ENCODE measurements around the gene NGDN. TPM values are rescaled to one million over a fixed set of nuclear protein-coding genes. Genes with fewer than 3 reads are reported as not detected.

NGDN gene
- total RNA-seq, 1 donor from 2014 or later: 47.1 TPM

- Histone ChIP-seq H3K9me3 (no peaks in the 10 kb centered on the region), H3K4me3 (no peak overlapping the region), H3K36me3 (no peaks in the 10 kb centered on the region), H3K27me3 (no peaks in the 10 kb centered on the region), H3K4me1 (no peaks in the 10 kb centered on the region), H3K27ac (no peak overlapping the region)
- no peak for DNase-seq (ENCODE audit: extremely low spot score in 2 of 2)
- intact Hi-C loops (cut with DNase I): no loop called here
- TF ChIP-seq CTCF (IDR thresholded peaks at IDR 0.05): no peak
- TF ChIP-seq POLR2AphosphoS5 (IDR thresholded peaks at IDR 0.05; ENCODE audit: insufficient read depth in 1 of 2, low read depth in 1 of 2): no peak
- no peak for TF ChIP-seq POLR2A (IDR thresholded peaks at IDR 0.05)
These were observed 28.4 kb upstream of the NGDN start for GRCh38 chr14:23441076-23441475.

GRCh38 chr14:23442721-23443356, 26.7 kb upstream of the NGDN start:
- H3K27ac ChIP-seq: no peak overlapping the region
- TF ChIP-seq POLR2AphosphoS5 (IDR thresholded peaks at IDR 0.05; ENCODE audit: insufficient read depth in 1 of 2, low read depth in 1 of 2) (no peak), POLR2A (IDR thresholded peaks at IDR 0.05) (no peak), CTCF (IDR thresholded peaks at IDR 0.05) (no peak)
- intact Hi-C loops (cut with DNase I): no loop called here

GRCh38 chr14:23443411-23443812, 26.1 kb upstream of the NGDN start:
- Histone ChIP-seq H3K27ac (no peak overlapping the region), H3K4me1 (peaks cover 5% of the 10 kb centered on the region), H3K27me3 (no peaks in the 10 kb centered on the region), H3K36me3 (no peaks in the 10 kb centered on the region), H3K4me3 (no peak overlapping the region), H3K9me3 (no peaks in the 10 kb centered on the region)
- no peak for TF ChIP-seq CTCF (IDR thresholded peaks at IDR 0.05)
- no peak for TF ChIP-seq POLR2A (IDR thresholded peaks at IDR 0.05)
- TF ChIP-seq POLR2AphosphoS5 (IDR thresholded peaks at IDR 0.05; ENCODE audit: insufficient read depth in 1 of 2, low read depth in 1 of 2): no peak
- DNase-seq (ENCODE audit: extremely low spot score in 2 of 2): no peak
- intact Hi-C loops (cut with DNase I): no loop called here

More at GRCh38 chr14:23442721-23443356, 26.7 kb upstream of the NGDN start:
- peak in 1 of 2 donors; percentile 85 for DNase-seq (ENCODE audit: extremely low spot score in 2 of 2)
- Histone ChIP-seq H3K4me1 (peaks cover 5% of the 10 kb centered on the region), H3K9me3 (no peaks in the 10 kb centered on the region), H3K4me3 (no peak overlapping the region), H3K27me3 (no peaks in the 10 kb centered on the region), H3K36me3 (no peaks in the 10 kb centered on the region)

- Histone ChIP-seq H3K27me3 (no peaks in the 10 kb centered on the region), H3K9me3 (no peaks in the 10 kb centered on the region), H3K4me3 (no peak overlapping the region), H3K36me3 (no peaks in the 10 kb centered on the region), H3K4me1 (peaks cover 5% of the 10 kb centered on the region), H3K27ac (no peak overlapping the region)
- TF ChIP-seq CTCF (IDR thresholded peaks at IDR 0.05): no peak
- no peak for TF ChIP-seq POLR2A (IDR thresholded peaks at IDR 0.05)
- TF ChIP-seq POLR2AphosphoS5 (IDR thresholded peaks at IDR 0.05; ENCODE audit: insufficient read depth in 1 of 2, low read depth in 1 of 2): no peak
- intact Hi-C loops (cut with DNase I): no loop called here
- no peak for DNase-seq (ENCODE audit: extremely low spot score in 2 of 2)
These were observed 25.6 kb upstream of the NGDN start for GRCh38 chr14:23443881-23444280.

- H3K9me3 ChIP-seq: no peaks in the 10 kb centered on the region
- H3K27me3 ChIP-seq: no peaks in the 10 kb centered on the region
- intact Hi-C loops (cut with DNase I): no loop called here
- H3K36me3 ChIP-seq: no peaks in the 10 kb centered on the region
- H3K4me1 ChIP-seq: peaks cover 5% of the 10 kb centered on the region
- no peak overlapping the region for H3K4me3 ChIP-seq
- no peak for DNase-seq (ENCODE audit: extremely low spot score in 2 of 2)
- TF ChIP-seq POLR2AphosphoS5 (IDR thresholded peaks at IDR 0.05; ENCODE audit: insufficient read depth in 1 of 2, low read depth in 1 of 2) (no peak), CTCF (IDR thresholded peaks at IDR 0.05) (no peak), POLR2A (IDR thresholded peaks at IDR 0.05) (no peak)
- H3K27ac ChIP-seq: no peak overlapping the region
These were observed 25.2 kb upstream of the NGDN start for GRCh38 chr14:23444314-23444713.
